Right renal cortex interstitium (tissue), 3 donors: Measurements from ENCODE around the gene JAKMIP1. TPM values are rescaled to one million over a fixed set of nuclear protein-coding genes. Genes with fewer than 3 reads are reported as not detected.
"Not testable (repeated sequence)": the region's sequence is repeated elsewhere in the genome, so short reads cannot be mapped to it uniquely, and the experiment has no call there.

Source experiments
- DNase-seq, 3 donors: peaks; one replicate each; pipeline ENCODE4 v3.0.0-alpha.2; 2013; ENCODE audit warnings: low read depth in 3 of 3, low spot score in 2 of 3
- polyA plus RNA-seq, 3 donors: library from polyadenylated mRNA; unstranded; fragments of 120-200 nt; gene quantifications; one replicate each; pipeline ENCODE4 v1.2.1, GENCODE V29; 2013; ENCODE audit not compliant: insufficient read length in 3 of 3

JAKMIP1 gene
- polyA plus RNA-seq, 3 donors, result 0.10 to 0.12 (median 0.10) TPM

DNA sequence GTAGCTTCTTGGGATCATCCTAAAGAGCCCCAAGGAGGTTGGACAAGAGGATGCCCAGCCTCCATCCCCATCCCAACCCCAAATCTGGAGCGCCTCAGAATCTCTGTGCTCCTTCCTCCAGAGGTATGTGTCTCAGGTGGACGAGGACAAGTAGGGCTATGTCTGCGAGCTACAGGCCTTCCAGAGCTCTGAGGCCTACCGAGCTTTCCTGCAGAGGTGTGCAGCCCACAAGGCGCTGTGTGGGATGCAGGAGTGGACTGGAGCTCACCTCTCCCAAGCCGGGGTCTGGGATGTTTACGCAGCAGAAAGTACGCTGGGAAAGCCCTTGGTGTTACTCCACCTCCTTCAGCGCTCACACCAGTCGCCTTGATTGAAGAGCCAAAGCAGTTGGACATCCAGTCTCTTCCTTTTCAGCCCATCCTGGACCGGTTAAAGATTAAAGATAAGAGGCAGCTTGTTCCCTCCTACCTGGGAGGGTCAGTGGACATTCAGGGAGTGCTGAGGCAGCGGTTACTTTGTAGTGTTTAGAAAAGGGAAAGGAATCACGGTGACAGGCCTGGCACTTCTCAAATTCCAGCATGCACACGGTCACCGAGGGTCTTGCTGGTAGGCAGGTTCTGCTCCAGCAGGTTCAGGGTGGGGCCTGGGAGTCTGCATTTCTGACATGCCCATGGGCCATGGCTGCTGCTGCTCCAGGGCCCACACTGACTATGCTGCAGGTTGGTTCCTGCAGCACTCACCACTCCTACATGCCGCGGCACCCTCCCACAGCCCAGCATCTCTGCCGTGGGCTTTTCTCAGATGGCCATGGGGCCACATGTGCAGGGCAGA is 29.5 kb upstream of the JAKMIP1 start:
- no peak for DNase-seq

DNA sequence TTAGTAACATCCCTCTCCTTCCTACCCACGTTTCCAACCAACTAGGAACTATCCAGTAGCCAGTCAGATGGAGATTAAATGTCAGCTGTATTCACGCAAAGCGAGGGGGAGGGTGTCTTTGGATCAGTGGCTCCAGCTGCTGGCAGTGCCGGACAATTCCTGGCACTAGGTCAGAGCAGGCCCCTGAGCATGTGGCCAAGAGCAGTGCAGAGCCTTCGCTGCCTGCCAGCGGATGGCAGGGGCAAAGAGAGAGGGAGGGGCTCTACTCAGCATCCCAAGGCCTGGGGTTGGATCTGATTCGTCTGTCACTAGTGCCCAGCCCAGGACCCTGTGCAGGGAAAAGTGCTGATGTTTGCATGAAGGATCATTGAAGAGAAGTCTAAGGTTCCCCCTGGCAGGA is 28.7 kb upstream of the JAKMIP1 start:
- no peak for DNase-seq

- no peak for DNase-seq
These were observed 28.1 kb upstream of the JAKMIP1 start for GRCh38 chr4:6228158-6229067.

DNA sequence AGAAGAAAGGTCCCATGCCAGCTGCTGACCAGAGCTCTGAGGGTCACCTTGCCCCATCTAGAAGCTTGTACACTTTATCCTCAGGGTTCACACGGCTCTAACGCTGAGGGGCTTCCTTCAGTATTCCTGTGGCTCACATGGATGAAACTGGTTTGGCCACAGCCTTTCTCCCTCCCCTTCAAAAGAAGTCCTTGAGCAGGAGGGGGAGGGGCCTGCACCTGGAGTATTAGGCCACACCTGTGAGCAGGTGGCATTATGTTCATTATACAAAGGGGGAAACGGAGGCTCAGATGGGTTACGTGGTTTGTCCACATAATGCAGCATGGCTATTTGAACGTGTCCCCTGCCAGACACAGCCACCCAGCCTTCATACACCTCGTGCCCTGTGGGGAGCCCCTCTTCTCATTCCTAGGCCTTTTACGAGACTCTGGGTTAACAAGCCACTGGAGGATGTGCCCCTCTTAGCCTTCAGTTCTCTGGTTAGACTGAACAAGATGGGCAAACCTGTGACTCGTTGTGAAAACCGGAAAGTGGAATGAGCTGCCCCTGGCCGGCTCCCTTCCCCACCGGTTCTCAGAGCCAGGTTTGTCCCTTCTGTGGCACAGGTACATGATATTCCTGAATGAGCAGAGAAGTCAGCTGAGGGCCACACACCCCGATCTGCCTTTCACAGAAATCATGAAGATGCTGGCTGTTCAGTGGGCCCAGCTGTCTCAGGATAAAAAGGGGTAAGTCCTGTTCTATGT is 27.2 kb upstream of the JAKMIP1 start:
- DNase-seq, result no peak

DNA sequence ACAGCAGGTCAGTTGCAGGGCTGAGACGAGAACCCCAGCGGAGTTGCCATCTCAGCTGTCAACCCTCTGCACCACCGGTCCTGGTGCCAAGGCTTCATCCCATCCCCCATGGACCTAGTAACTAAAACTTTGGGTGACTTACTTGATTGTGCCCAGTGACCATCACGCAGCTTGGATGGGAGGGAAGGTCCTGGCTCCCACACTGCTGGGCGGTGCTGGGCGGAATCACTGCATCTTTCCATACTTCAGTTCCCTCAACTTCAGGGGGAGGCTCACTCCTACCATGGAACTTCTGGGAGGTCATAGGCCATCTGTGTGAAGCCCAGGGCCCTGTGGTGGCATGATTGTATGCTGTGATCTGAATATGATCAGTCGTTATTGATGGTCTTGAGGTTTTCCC is 26.2 kb upstream of the JAKMIP1 start:
- DNase-seq, result no peak

DNA sequence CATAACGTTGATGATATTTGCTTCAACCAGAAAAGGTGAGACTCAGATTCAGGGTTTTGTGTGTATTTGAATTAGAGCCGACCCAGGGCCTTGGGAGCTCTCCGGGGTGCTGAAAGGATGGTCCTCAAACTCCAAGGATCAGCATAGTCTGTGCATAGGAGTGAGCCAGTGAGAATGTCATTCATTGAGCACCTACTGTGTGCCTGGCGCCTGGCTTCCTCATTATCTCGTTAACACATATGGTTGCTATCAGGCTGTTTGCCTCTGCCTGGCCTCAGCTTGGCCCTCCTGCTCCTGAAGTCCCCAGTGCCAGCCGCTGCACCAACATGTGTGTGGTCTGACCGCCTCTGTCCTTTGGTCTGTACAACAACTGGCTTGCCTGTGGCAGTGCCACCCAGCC is 25.1 kb upstream of the JAKMIP1 start:
- peak in 1 of 3 donors; percentile 36 for DNase-seq

- DNase-seq, result no peak
These were observed 24.4 kb upstream of the JAKMIP1 start for GRCh38 chr4:6224735-6225134.

GRCh38 chr4:6222761-6223292 is 22.5 kb upstream of the JAKMIP1 start:
- no peak for DNase-seq

DNA sequence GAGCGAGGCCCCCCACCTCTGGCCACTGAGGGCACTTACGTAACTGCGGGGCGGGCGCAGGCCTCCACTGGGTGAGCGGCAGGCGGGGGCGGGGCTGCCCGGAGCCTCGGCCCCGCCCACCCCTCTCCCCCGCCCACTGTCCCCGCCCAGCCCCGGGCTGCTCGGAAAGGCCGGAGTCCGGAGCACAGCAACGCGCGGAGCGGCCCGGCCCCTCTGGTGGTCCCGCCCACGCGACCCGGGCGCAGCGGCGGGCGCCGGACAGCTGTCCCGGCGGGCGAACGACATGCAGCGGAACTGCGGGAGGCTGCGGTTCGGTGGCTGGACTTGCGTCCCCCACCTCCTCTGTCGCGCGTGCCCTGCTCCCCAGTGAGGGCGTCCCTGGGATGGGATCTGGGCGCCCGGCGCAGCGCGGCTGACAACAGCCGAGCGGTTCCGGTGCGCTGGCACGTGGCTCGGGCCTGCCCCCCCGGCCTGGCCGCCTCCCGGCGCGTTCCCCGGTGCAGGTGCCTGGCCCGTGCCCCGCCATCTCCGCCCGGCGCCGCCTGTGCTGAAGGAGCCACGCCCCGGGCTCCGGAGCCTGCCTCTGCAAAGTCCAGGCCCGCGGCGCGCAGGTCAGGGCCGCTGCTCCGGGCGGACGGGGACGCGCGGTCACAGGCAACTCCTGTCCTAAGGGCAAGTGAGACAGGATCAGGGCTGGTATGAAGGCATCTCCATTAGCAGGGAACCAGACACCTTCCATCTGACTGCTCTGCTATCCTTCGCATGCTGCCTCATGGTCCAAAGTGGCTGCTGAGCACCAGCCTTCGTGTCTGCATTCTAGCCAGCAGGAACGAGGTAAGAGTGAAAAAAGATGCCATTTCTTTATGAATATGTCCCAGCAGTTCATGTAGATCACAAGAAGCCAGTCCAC is 21.8 kb upstream of the JAKMIP1 start:
- DNase-seq, result no peak

DNA sequence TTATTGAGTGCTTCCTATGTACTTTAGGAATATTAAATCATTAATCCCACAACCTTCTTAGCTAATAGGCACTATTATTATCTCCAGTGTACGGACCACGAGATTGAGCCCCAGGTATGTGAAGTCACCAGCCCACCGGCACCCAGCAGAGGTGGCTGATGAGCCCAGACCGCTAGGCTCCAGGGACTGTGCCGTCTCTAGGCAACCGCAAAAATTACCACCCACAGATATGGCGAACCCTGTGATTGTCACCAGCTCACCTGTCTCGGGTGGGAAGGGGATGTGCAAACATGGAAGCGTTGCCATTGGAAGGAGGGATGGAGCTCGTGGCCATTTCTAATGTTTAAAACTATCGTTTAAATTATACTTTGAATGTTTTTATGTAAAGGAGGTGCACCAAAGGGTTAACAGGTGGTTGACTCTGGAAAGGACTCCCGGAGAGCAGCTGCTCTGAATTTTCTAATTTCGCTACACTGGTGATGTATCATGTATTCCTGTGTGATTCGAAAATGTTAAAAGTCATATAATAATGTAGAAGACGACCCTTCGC is 21.0 kb upstream of the JAKMIP1 start:
- no peak for DNase-seq

DNA sequence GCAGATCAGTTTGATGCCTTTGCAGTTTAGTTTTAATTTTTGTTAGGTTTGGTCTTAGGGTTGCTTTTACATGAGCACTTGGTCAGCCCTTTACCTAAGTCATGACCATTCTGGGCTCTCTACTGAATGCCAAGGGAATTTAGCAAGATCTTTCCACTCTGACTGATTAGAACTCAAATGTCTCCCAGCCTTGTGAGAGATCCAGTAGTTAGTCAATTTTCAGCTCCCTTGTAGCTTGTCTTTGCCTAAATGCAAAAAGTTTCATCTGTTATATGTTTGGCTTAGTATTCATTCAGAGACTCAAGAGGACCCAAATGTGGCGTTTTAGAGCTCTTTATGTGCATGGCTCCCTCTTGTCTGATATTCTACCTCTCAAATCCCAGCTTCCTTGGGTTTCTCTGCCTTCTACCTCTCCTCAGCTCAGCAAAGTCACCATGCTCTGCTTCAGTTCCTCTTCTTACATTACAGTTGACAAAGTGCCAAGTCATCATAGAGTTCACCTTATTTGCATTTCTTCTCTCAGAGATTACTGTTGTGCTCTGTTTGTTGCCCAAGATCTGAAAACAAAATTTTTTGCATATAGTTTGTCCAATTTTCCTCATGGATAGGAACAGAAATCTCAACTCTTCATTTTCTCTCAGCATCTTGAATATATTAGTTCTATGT is 17.5 kb upstream of the JAKMIP1 start:
- no peak for DNase-seq

DNA sequence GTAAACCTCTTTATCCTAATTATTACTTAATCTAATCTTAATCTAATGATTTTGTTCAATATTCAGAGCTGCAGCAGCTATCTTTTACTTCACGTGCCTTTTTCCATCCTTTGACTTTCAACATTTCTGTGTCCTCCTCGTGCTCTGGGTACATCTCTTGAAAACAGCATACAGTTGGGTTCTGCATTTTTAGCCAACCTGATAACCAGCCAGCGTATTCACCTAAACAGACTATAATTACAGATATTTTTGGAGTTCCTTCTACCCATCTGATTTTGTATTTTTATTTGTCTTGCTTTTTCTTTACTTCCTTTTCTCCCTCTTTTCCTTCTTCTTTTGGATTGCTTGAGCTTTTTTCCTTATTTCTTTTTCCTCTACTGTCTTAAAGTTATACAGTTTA is 16.2 kb upstream of the JAKMIP1 start:
- no peak for DNase-seq

DNA sequence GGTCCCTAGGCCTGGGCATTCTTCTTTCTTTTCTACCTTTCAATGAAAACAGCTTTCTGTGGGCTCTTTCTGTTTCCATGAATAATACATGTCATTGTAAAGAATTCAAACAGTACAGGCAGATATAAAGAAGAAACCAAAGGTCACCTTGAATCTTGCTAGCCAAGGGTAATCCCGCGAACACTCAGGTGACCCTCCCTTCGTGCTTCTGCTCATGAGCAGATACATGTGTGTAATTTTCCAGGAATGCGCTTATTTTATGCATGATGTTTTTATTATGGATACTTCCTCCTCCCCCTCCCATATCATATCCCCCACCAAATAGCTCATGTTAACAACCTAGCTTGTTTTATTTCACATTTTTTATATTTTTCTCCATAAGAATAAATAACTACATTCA is 9.6 kb upstream of the JAKMIP1 start:
- DNase-seq, result no peak

DNA sequence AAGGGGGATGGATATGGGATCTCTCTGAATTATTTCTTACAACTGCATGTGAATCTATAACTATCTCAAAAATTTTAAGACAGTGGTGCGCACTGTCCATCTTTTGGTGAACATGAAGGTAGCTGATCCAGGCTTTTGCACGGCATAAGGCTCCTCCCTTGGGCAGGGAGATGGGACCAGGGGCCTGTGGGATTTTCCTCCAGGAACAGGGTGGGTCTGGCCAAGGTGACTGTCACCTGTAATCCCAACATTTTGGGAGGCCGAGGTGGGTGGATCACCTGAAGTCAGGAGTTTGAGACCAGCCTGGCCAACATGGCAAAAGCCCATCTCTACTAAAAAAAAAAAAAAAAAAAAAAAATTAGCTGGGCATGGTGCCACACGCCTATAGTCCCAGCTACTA is 8.9 kb upstream of the JAKMIP1 start:
- not testable (repeated sequence) for DNase-seq

GRCh38 chr4:6208416-6208815 is 8.1 kb upstream of the JAKMIP1 start:
- no peak for DNase-seq

DNA sequence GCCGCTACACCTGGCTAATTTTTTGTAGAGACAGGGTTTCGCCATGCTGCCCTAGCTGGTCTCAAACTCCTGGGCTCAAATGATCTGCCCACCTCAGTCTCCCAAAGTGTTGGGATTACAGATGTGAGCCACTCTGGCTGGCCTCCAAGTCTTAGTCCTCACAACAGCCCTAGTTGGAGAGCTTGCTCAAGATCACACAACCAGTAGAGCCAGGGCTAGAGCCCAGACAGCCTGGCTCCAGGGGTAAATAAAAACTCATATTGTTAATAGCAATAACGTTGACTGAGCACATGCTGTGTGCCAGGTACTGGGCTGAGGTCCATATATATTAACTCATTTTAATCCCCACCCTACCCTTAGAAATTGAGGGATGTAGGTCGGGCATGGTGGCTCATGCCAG is 7.3 kb upstream of the JAKMIP1 start:
- no peak for DNase-seq

DNA sequence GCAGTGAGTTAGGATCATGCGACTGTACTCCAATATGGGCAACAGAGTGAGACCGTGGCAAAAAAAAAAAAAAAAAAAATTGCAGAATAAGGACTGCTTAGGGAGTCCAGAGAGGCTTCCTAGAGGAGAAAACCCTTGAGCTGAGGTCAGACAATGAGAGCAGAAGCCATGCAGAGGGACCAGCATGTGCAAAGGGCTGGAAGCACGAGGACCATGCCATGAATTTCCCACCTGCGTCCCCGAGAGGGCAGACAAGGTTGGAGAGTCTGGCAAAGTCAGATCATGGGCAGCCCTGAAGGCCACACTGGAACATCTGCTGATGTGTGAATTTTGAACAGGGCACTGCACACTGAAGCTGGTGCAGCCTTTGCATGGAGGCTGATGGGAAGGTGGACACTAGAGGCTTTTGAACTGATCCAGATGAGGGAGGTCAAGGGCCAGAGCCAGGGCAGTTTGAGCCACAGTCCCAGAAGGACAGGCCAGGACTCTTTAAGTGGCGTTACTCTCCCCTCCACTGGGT is 6.5 kb upstream of the JAKMIP1 start:
- no peak for DNase-seq

DNA sequence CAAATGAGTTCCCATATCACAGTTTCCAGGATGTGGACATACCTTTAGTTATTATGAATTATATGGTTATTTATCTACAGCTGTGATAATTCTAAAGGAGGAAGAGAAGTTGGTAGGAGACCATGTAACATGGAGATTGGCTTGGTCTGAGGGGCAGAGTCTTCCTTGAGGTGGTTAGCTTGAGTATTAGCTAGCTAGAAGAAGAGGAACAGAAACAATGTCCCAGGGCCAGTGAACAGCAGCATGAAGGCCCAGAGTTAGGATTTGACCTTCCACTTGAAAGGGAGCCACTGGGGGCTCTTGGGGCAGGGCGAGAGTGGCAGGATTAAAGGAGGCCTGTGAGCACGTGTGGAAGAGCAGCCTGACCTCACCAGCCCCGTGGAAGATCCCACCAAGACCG is 5.6 kb upstream of the JAKMIP1 start:
- DNase-seq, result no peak

GRCh38 chr4:6205567-6205931 is 5.2 kb upstream of the JAKMIP1 start:
- no peak for DNase-seq
